OCI-LY7 (cell line): ENCODE results near the gene PACS2. TPM values are rescaled to one million over a fixed set of nuclear protein-coding genes. Genes with fewer than 3 reads are reported as not detected.
"Not testable (repeated sequence)": the region's sequence is repeated elsewhere in the genome, so short reads cannot be mapped to it uniquely, and the experiment has no call there.

Source experiments
- BruUV-seq: library from RNA; stranded (reverse); fragments of 400-500 nt; replicated peaks from 2 replicates; lab custom pipeline; 2021; lab: Mats Ljungman, UMichigan
- CTCF ChIA-PET: fragments of 300-600 bp; sonication (Branson Sonifier 250); formaldehyde crosslinking; loops from one replicate; lab custom pipeline; 2022; ENCODE audit warnings: antibody characterized with exemption; ENCODE audit not compliant: unreplicated experiment; lab: Charles Lee
- POLR2A ChIA-PET: fragments of 300-600 bp; sonication (Branson Sonifier 250); formaldehyde crosslinking; loops from one replicate; lab custom pipeline; 2022; ENCODE audit warnings: antibody characterized with exemption; lab: Charles Lee
- DNase-seq: peaks from one replicate; pipeline ENCODE4 v3.0.0-alpha.2; 2015; ENCODE audit warnings: low spot score
- H2AFZ ChIP-seq: fragments of 200-600 bp; sonication (generic), shearing (Covaris generic); 2 replicates; pipeline ENCODE4 v1.6.1; 2014; ENCODE audit warnings: mild to moderate bottlenecking, antibody characterized with exemption, low read length, moderate library complexity
- H3K27ac ChIP-seq: fragments of 200-600 bp; sonication (generic); 2 replicates; pipeline ENCODE4 v1.5.1; 2014; ENCODE audit warnings: mixed run types, low read depth, mild to moderate bottlenecking, moderate library complexity, low read length, inconsistent platforms; ENCODE audit not compliant: poor library complexity, severe bottlenecking
- H3K36me3 ChIP-seq: fragments of 200-600 bp; sonication (generic); 2 replicates; pipeline ENCODE4 v1.6.1; 2014; ENCODE audit warnings: mild to moderate bottlenecking, antibody characterized with exemption, low read length, moderate library complexity, mixed read lengths; ENCODE audit not compliant: insufficient read depth
- H3K4me1 ChIP-seq: fragments of 200-600 bp; sonication (generic); 2 replicates; pipeline ENCODE4 v1.5.1; 2014; ENCODE audit warnings: mild to moderate bottlenecking, low read length; ENCODE audit not compliant: insufficient read depth, poor library complexity, severe bottlenecking
- H3K4me2 ChIP-seq: fragments of 200-600 bp; sonication (generic); 2 replicates; pipeline ENCODE4 v1.6.1; 2014; ENCODE audit warnings: mild to moderate bottlenecking, low read length
- H3K4me3 ChIP-seq: fragments of 200-600 bp; sonication (generic); 2 replicates; pipeline ENCODE4 v1.5.1; 2014; ENCODE audit warnings: mild to moderate bottlenecking, low read depth, low read length; ENCODE audit not compliant: poor library complexity, severe bottlenecking
- H3K79me2 ChIP-seq: fragments of 200-600 bp; sonication (generic); 2 replicates; pipeline ENCODE4 v1.6.1; 2016; ENCODE audit warnings: low read depth, mild to moderate bottlenecking, low read length, moderate library complexity, mixed read lengths; ENCODE audit not compliant: insufficient read depth
- H3K9me2 ChIP-seq: fragments of 200-600 bp; sonication (generic); 2 replicates; pipeline ENCODE4 v1.6.1; 2016; ENCODE audit warnings: mild to moderate bottlenecking, low read length, mixed read lengths; ENCODE audit not compliant: insufficient read depth
- H3K9me3 ChIP-seq: fragments of 200-600 bp; sonication (generic); 2 replicates; pipeline ENCODE4 v1.6.1; 2014; ENCODE audit warnings: mild to moderate bottlenecking, mixed run types, low read length, mixed read lengths
- H4K20me1 ChIP-seq: fragments of 200-600 bp; sonication (generic); 2 replicates; pipeline ENCODE4 v1.6.1; 2014; ENCODE audit warnings: mild to moderate bottlenecking, antibody characterized with exemption, low read length, moderate library complexity, mixed read lengths; ENCODE audit not compliant: insufficient read depth
- CTCF ChIP-seq: fragments of 200-600 bp; sonication (generic); conservative IDR thresholded peaks from 2 replicates; pipeline ENCODE4 v1.5.1; 2014; ENCODE audit warnings: mild to moderate bottlenecking, antibody characterized with exemption, low read length, moderate library complexity, mixed read lengths
- EZH2phosphoT487 ChIP-seq: fragments of 200-600 bp; sonication (generic); IDR thresholded peaks from 2 replicates; pipeline ENCODE4 v1.6.1; 2018; ENCODE audit warnings: low read depth, borderline replicate concordance, mild to moderate bottlenecking, mixed run types, antibody characterized with exemption, low read length, moderate library complexity, mixed read lengths
- intact Hi-C: fragments of 100-400 bp; cut with micrococcal nuclease; formaldehyde crosslinking; loops from one replicate; pipeline ENCODE4 v1.10.0; 2022; ENCODE audit not compliant: unreplicated experiment
- total RNA-seq, 2 experiments: library from RNA; depleted of rRNA in 1 of 2; stranded (reverse); fragments of >200 nt in 1 of 2; shearing (Covaris generic) in 1 of 2; gene quantifications; 2 replicates each; pipeline ENCODE4 v1.2.3, GENCODE V29; 2014 to 2022

Gene PACS2
- total RNA-seq, 2 experiments from 2014 or later: 45.4 to 46.9 TPM

- no TSS peak for BruUV-seq
- Histone ChIP-seq H3K27ac (peak within 1 kb of the TSS; percentile 73), H3K79me2 (peaks cover 12% of the 10 kb centered on the region; the same call in 1 of the 2 replicates), H3K4me2 (peak within 1 kb of the TSS; percentile 94), H2AFZ (peak within 1 kb of the TSS; percentile 41; the same call in 1 of the 2 replicates), H3K4me1 (peaks cover 14% of the 10 kb centered on the region), H3K36me3 (no peaks in the 10 kb centered on the region), H3K9me3 (peaks cover 5% of the 10 kb centered on the region; the same call in 1 of the 2 replicates), H3K4me3 (peak within 1 kb of the TSS; percentile 70), H3K9me2 (no peaks in the 10 kb centered on the region), H4K20me1 (no peaks in the 10 kb centered on the region)
- CTCF ChIA-PET: interaction anchor here (0.6 to 1.8 kb wide), 5 partner anchors 12 to 119 kb away, joined by 3 to 7 read pairs (median 3); partner anchors contain the start of genes NUDT14 and PACS2
- intact Hi-C loops: loop anchor here (5.0 kb wide), 1 partner anchor 52 kb away; no protein-coding TSS in a partner anchor
- POLR2A ChIA-PET: interaction anchor here (0.6 to 1.8 kb wide), 2 partner anchors 14 to 116 kb away, joined by 3 to 5 read pairs; partner anchors contain the start of gene PACS2
- TF ChIP-seq CTCF (no peak), EZH2phosphoT487 (no peak)
- peak; percentile 92 for DNase-seq
These were observed 13.9 kb upstream of the PACS2 start, which contains the start of gene BRF1 for GRCh38 chr14:105300542-105301102. Gene BRF1, minus strand, starts transcription at chr14:105301001. Its CDS starts 372 bp downstream, at chr14:105300629.

GRCh38 chr14:105301103-105301914, 13.2 kb upstream of the PACS2 start:
- TF ChIP-seq CTCF: no peak
- no peak for TF ChIP-seq EZH2phosphoT487
- intact Hi-C loops: loop anchor here (5.0 kb wide), 1 partner anchor 51 kb away; no protein-coding TSS in a partner anchor
- Histone ChIP-seq H3K79me2 (peaks cover 12% of the 10 kb centered on the region; the same call in 1 of the 2 replicates), H3K27ac (peak overlapping the region; percentile 73), H4K20me1 (no peaks in the 10 kb centered on the region), H3K4me2 (peak overlapping the region; percentile 94), H3K4me3 (peak overlapping the region; percentile 70), H3K9me2 (no peaks in the 10 kb centered on the region), H3K9me3 (peaks cover 5% of the 10 kb centered on the region; the same call in 1 of the 2 replicates), H3K36me3 (no peaks in the 10 kb centered on the region), H2AFZ (peak overlapping the region; percentile 41; the same call in 1 of the 2 replicates), H3K4me1 (peaks cover 14% of the 10 kb centered on the region)
- ChIA-PET CTCF (interaction anchor here (0.6 to 1.8 kb wide), 5 partner anchors 12 to 120 kb away, joined by 3 to 7 read pairs (median 3); partner anchors contain the start of genes NUDT14 and PACS2), POLR2A (interaction anchor here (0.6 to 1.8 kb wide), 4 partner anchors 13 to 284 kb away, joined by 3 to 5 read pairs (median 4); partner anchors contain the start of gene PACS2)
- BruUV-seq: no TSS peak
- DNase-seq: peak; percentile 97

- H4K20me1 ChIP-seq, H2AFZ ChIP-seq, CTCF ChIA-PET, H3K9me2 ChIP-seq, DNase-seq, H3K36me3 ChIP-seq, H3K27ac ChIP-seq, H3K9me3 ChIP-seq, BruUV-seq: not testable (repeated sequence)
- POLR2A ChIA-PET: interaction anchor here (0.7 to 1.0 kb wide), 2 partner anchors 116 to 284 kb away, joined by 4 read pairs; no protein-coding TSS in a partner anchor
- intact Hi-C loops: loop anchor here (5.0 kb wide), 1 partner anchor 50 kb away; no protein-coding TSS in a partner anchor
- Histone ChIP-seq H3K4me2 (peak overlapping the region; percentile 94), H3K4me1 (peaks cover 14% of the 10 kb centered on the region), H3K79me2 (peaks cover 12% of the 10 kb centered on the region; the same call in 1 of the 2 replicates), H3K4me3 (peak overlapping the region; percentile 70)
These were observed 12.7 kb upstream of the PACS2 start for GRCh38 chr14:105301915-105302249.
